ENCODE measurements around the gene KRT3.
"Not testable (repeated sequence)": the region's sequence is repeated elsewhere in the genome, so short reads cannot be mapped to it uniquely, and the experiment has no call there.

GRCh38 chr12:52750532-52750931 is 45.4 kb downstream of the KRT3 start:
- not testable (repeated sequence) for TF ChIP-seq CTCF (IDR thresholded peaks at IDR 0.05; ENCODE audit: low read length); EZH2 (optimal IDR thresholded peaks at IDR 0.05; ENCODE audit: low read depth, low read length); EZH2phosphoT487 (IDR thresholded peaks at IDR 0.05; ENCODE audit: low read length)

Measured in MM.1S (cell line).